Stimulated activated CD8-positive, alpha-beta memory T cell treated with anti-CD3 and anti-CD28 coated beads, Interleukin-12 subunit alpha, Interleukin-12 subunit beta, amount 100 ng/mL, for 24 hours (primary cell): Measurements from ENCODE around the gene WDR64.
"Not testable (repeated sequence)": the region's sequence is repeated elsewhere in the genome, so short reads cannot be mapped to it uniquely, and the experiment has no call there.

Experiments
- DNase-seq: peaks from one replicate; pipeline ENCODE4 v3.0.0-alpha.2; 2020; ENCODE audit errors: extremely low read depth

WDR64 gene

GRCh38 chr1:241701483-241702295, 49.6 kb downstream of the WDR64 start:
- DNase-seq: no peak

- no peak for DNase-seq
These were observed 50.6 kb downstream of the WDR64 start for GRCh38 chr1:241702442-241703373.

- DNase-seq: not testable (repeated sequence)
These were observed 51.7 kb downstream of the WDR64 start for GRCh38 chr1:241703739-241704138.

GRCh38 chr1:241706257-241706656, 54.2 kb downstream of the WDR64 start:
- no peak for DNase-seq

GRCh38 chr1:241706967-241707366, 54.9 kb downstream of the WDR64 start:
- DNase-seq: no peak

GRCh38 chr1:241707442-241707841, 55.4 kb downstream of the WDR64 start:
- no peak for DNase-seq

- no peak for DNase-seq
These were observed 59.2 kb downstream of the WDR64 start for GRCh38 chr1:241711326-241711725.

- DNase-seq: no peak
These were observed 61.2 kb downstream of the WDR64 start for GRCh38 chr1:241713316-241713715.

GRCh38 chr1:241714321-241715218, 62.5 kb downstream of the WDR64 start:
- DNase-seq: no peak

GRCh38 chr1:241715435-241715834, 63.4 kb downstream of the WDR64 start:
- DNase-seq: no peak

GRCh38 chr1:241715956-241716355, 63.9 kb downstream of the WDR64 start:
- no peak for DNase-seq

GRCh38 chr1:241716915-241717656, 65.0 kb downstream of the WDR64 start:
- no peak for DNase-seq

- DNase-seq: no peak
These were observed 65.9 kb downstream of the WDR64 start for GRCh38 chr1:241717975-241718374.

GRCh38 chr1:241721011-241721410, 68.9 kb downstream of the WDR64 start:
- no peak for DNase-seq

- DNase-seq: no peak
These were observed 70.9 kb downstream of the WDR64 start for GRCh38 chr1:241722947-241723346.

GRCh38 chr1:241724741-241725356, 72.8 kb downstream of the WDR64 start:
- DNase-seq: no peak

GRCh38 chr1:241730031-241730430, 78.0 kb downstream of the WDR64 start:
- no peak for DNase-seq

GRCh38 chr1:241733899-241734298, 81.8 kb downstream of the WDR64 start:
- no peak for DNase-seq

GRCh38 chr1:241734533-241734932, 82.5 kb downstream of the WDR64 start:
- DNase-seq: no peak

- not testable (repeated sequence) for DNase-seq
These were observed 83.4 kb downstream of the WDR64 start for GRCh38 chr1:241735493-241735926.
